Heart left ventricle (tissue), 16 donors: ENCODE measurements around the gene ICAM2. TPM values are rescaled to one million over a fixed set of nuclear protein-coding genes. Genes with fewer than 3 reads are reported as not detected.

Source experiments
- ATAC-seq, 4 donors: fragments of 200-7000 bp; cut with Tn5 transposase; one replicate each; pipeline ENCODE4 v1.9.1; 2020 to 2022; ENCODE audit warnings: moderate library complexity in 4 of 4, mild to moderate bottlenecking in 3 of 4, moderate number of reproducible peaks in 1 of 4
- DNase-seq, 5 donors: peaks; one replicate each; pipeline ENCODE4 v3.0.0-alpha.2; 2020
- H3K27ac ChIP-seq, 12 donors: fragments of 200-600 bp; sonication (generic) in 4 of 12; one replicate each; pipeline versions ENCODE4 v1.5.0 to v1.8.0; 2016 to 2022; ENCODE audit warnings: mild to moderate bottlenecking in 2 of 12
- H3K27me3 ChIP-seq, 9 donors: fragments of 200-600 bp; sonication (generic) in 2 of 9; one replicate each; pipeline versions ENCODE4 v1.5.1 to v1.8.0; 2016 to 2022; ENCODE audit warnings: mild to moderate bottlenecking in 3 of 9
- H3K36me3 ChIP-seq, 9 donors: fragments of 200-600 bp; sonication (generic) in 2 of 9; one replicate each; pipeline versions ENCODE4 v1.5.0 to v1.8.0; 2018 to 2022; ENCODE audit warnings: mild to moderate bottlenecking in 2 of 9
- H3K4me1 ChIP-seq, 12 donors: fragments of 200-600 bp; sonication (generic) in 4 of 12; one replicate each; pipeline versions ENCODE4 v1.5.0 to v1.8.0; 2016 to 2022; ENCODE audit warnings: mild to moderate bottlenecking in 3 of 12
- H3K4me3 ChIP-seq, 12 donors: fragments of 200-600 bp; sonication (generic) in 4 of 12; one replicate each; pipeline versions ENCODE4 v1.5.0 to v1.8.0; 2017 to 2022; ENCODE audit warnings: mild to moderate bottlenecking in 9 of 12, moderate library complexity in 4 of 12
- H3K9me3 ChIP-seq, 12 donors: fragments of 200-600 bp; sonication (generic) in 4 of 12; one replicate each; pipeline versions ENCODE4 v1.5.0 to v1.8.0; 2016 to 2022; ENCODE audit warnings: mild to moderate bottlenecking in 1 of 12
- CTCF ChIP-seq, 12 donors: fragments of 200-600 bp; sonication (generic) in 4 of 12; IDR thresholded peaks; one replicate each; pipeline versions ENCODE4 v1.5.0 to v1.8.0; 2018 to 2022; ENCODE audit warnings: antibody characterized with exemption in 12 of 12, mild to moderate bottlenecking in 5 of 12
- POLR2A ChIP-seq, 2 donors: fragments of 450-650 bp; IDR thresholded peaks; one replicate each; pipeline ENCODE4 v1.6.1; 2017; ENCODE audit warnings: antibody characterized with exemption in 2 of 2, mild to moderate bottlenecking in 2 of 2, moderate library complexity in 2 of 2
- WGBS, 4 donors: extraction: QIAGEN DNeasy Blood & Tissue Kit in 2 of 4; methylation state at CpG; one replicate each; pipeline versions ENCODE4 v1.1.5 to v1.1.7; 2013 to 2018; 5-methylcytosine and 5-hydroxymethylcytosine counted together
- intact Hi-C, 10 donors: fragments of 100-400 bp; cut with DNase I; formaldehyde crosslinking; loops; one replicate each; pipeline versions ENCODE4 v1.11.1 to v1.14.2; 2022
- polyA plus RNA-seq, 2 donors: library from polyadenylated mRNA; stranded (reverse); fragments of 200-250 nt; gene quantifications; one replicate each; pipeline ENCODE4 v1.2.3, GENCODE V29; 2013
- total RNA-seq, 9 donors: library from RNA; depleted of rRNA in 2 of 9; stranded (reverse); fragments of >200 nt in 2 of 9; fragmentation: NEBNext Ultra II Directional in 3 of 9; extraction: Animal tissue kit (Norgen Biotek cat#: 25700) in 3 of 9; gene quantifications; one replicate each; pipeline versions ENCODE4 v1.1.0 to v1.2.4, GENCODE V29; 2016 to 2023
- donor health status: ischemic (EF 13 %, LVEDD 7.1; RV severe dilation, severe dysfunction).
- donor health status: healthy with polysubstance abuse.
- donor health status: DM: no; HTN: yes; CAD: no.
- donor health status: DM: no; HTN: no; CAD: no.
- donor health status: ischemic (EF 25% LVEDD 6.9; RV normal size, moderate dysfunction).
- donor health status: ischemic (EF 25% LVEDD 5.7; RV mildly dilated, moderate dysfunction).
- donor health status: healthy.
- donor health status: DM: yes; HTN: yes; CAD: no.
- donor health status: ischemic (EF 35%, LVEDD 5.7; RV mildly dilated, moderate dysfunction).
- donor health status: nonischemic (EF 11% LVEDD 7.7; RV severe dilation, severe dysfunction).
- donor health status: DM: yes; HTN: yes; CAD: no.
- donor health status: PGD.
- donor health status: ischemic (EF 29% LVEDD 5.4; RV normal size, mild dysfunction).
- donor health status: nonischemic (EF 23%, LVEDD 6.1; RV moderate dilation, normal function).

The ICAM2 gene
- total and polyA plus RNA-seq, 11 donors, result 24.4 to 262 (median 43.1) TPM

- Histone ChIP-seq H3K36me3 (no peaks in the 10 kb centered on the region), H3K4me3 (no peak overlapping the region), H3K9me3 (no peaks in the 10 kb centered on the region), H3K27me3 (no peaks in the 10 kb centered on the region), H3K27ac (no peak overlapping the region), H3K4me1 (peaks cover 5 to 23% (median 15%) of the 10 kb centered on the region in 12 donors)
- WGBS, 4 donors, result 85 to 92% (median 91%) methylated on average over 14 to 19 of the region's 19 CpGs
- ATAC-seq (no peak), DNase-seq (no peak)
- TF ChIP-seq CTCF (IDR thresholded peaks at IDR 0.05), result no peak
- TF ChIP-seq POLR2A (IDR thresholded peaks at IDR 0.05), result no peak
- intact Hi-C loops, result no loop called here
Measured at GRCh38 chr17:63967953-63968352, 52.5 kb downstream of the ICAM2 start.

- H3K4me1 ChIP-seq, result peaks cover 8 to 34% (median 27%) of the 10 kb centered on the region in 12 donors
- no peaks in the 10 kb centered on the region for H3K36me3 ChIP-seq
- H3K27me3 ChIP-seq, result no peaks in the 10 kb centered on the region
- no peak for ATAC-seq
- no peaks in the 10 kb centered on the region for H3K9me3 ChIP-seq
- no peak for DNase-seq
- H3K4me3 ChIP-seq, result no peak overlapping the region
- TF ChIP-seq POLR2A (IDR thresholded peaks at IDR 0.05), result no peak
- no peak for TF ChIP-seq CTCF (IDR thresholded peaks at IDR 0.05)
- intact Hi-C loops, result no loop called here
- H3K27ac ChIP-seq, result no peak overlapping the region
- WGBS, 4 donors, result 82 to 88% (median 86%) methylated on average over 11 of the region's 11 CpGs
Measured at GRCh38 chr17:63966646-63967264, 53.7 kb downstream of the ICAM2 start.

GRCh38 chr17:63963123-63963522 is 57.3 kb downstream of the ICAM2 start:
- peak; percentile 50 to 83 (median 72) for ATAC-seq
- intact Hi-C loops, result no loop called here
- H3K4me1 ChIP-seq, result peaks cover 8 to 47% (median 33%) of the 10 kb centered on the region in 12 donors
- H3K4me3 ChIP-seq, result no peak overlapping the region
- H3K36me3 ChIP-seq, result no peaks in the 10 kb centered on the region
- WGBS, 4 donors, result 49 to 64% (median 50%) methylated on average over 4 of the region's 4 CpGs
- peak overlapping the region; percentile 62 to 88 (median 82) for H3K27ac ChIP-seq
- H3K27me3 ChIP-seq, result no peaks in the 10 kb centered on the region
- H3K9me3 ChIP-seq, result no peaks in the 10 kb centered on the region
- no peak for TF ChIP-seq CTCF (IDR thresholded peaks at IDR 0.05)
- TF ChIP-seq POLR2A (IDR thresholded peaks at IDR 0.05), result no peak
- peak in 4 of 5 donors; percentile 64 to 72 (median 68) for DNase-seq

- ATAC-seq (no peak), DNase-seq (no peak)
- TF ChIP-seq CTCF (IDR thresholded peaks at IDR 0.05) (no peak), POLR2A (IDR thresholded peaks at IDR 0.05) (no peak)
- peak overlapping the region; percentile 51 to 88 (median 82) for H3K27ac ChIP-seq
- no peak overlapping the region for H3K4me3 ChIP-seq
- H3K27me3 ChIP-seq, result no peaks in the 10 kb centered on the region
- H3K36me3 ChIP-seq, result no peaks in the 10 kb centered on the region
- H3K9me3 ChIP-seq, result no peaks in the 10 kb centered on the region
- H3K4me1 ChIP-seq, result peaks cover 8 to 47% (median 33%) of the 10 kb centered on the region in 12 donors
- intact Hi-C loops, result no loop called here
- 47 to 63% (median 58%) methylated on average over 7 to 10 of the region's 10 CpGs for WGBS, 4 donors
Measured at GRCh38 chr17:63962298-63962744, 58.1 kb downstream of the ICAM2 start.
